HepG2 (cell line): Measurements from ENCODE around the gene TJP3. TPM values are rescaled to one million over a fixed set of nuclear protein-coding genes. Genes with fewer than 3 reads are reported as not detected.

ENCODE experiments used
- ATAC-seq: fragments of 200-7000 bp; cut with Tn5 transposase; 3 replicates; pipeline ENCODE4 v1.9.1; 2020; ENCODE audit warnings: mild to moderate bottlenecking, moderate library complexity
- BruUV-seq: library from RNA; stranded (reverse); fragments of 400-500 nt; replicated peaks from 2 replicates; lab custom pipeline; 2021; lab: Mats Ljungman, UMichigan
- CTCF ChIA-PET: fragments of 300-600 bp; formaldehyde crosslinking; extraction: SDS; loops from one replicate; lab custom pipeline; 2021; ENCODE audit warnings: low total read pairs, inconsistent platforms, low intra/inter-chr PET ratio; lab: Yijun Ruan, JAX
- POLR2A ChIA-PET: fragments of 350-600 bp; sonication (Branson Sonifier 250); formaldehyde crosslinking; loops from one replicate; lab custom pipeline; 2020; ENCODE audit warnings: antibody characterized with exemption, inconsistent platforms; lab: Yijun Ruan, JAX
- DNase-seq: peaks from one replicate; pipeline ENCODE4 v3.0.0-alpha.2; 2015; ENCODE audit warnings: low spot score
- FAIRE-seq: peaks from 3 replicates; lab custom pipeline; 2011; peaks lifted over from hg19 to GRCh38; lab: Jason Lieb, UNC
- H2AFZ ChIP-seq: one replicate; pipeline ENCODE4 v1.6.1; 2011; ENCODE audit warnings: low read length, inconsistent platforms
- H3K27ac ChIP-seq: fragments of 300-600 bp; 3 replicates; pipeline ENCODE4 v1.8.0; 2011; ENCODE audit warnings: mixed run types, mild to moderate bottlenecking, mixed read lengths, low read length, inconsistent platforms; ENCODE audit not compliant: insufficient read depth; ENCODE audit errors: extremely low read length
- H3K27me3 ChIP-seq, 2 experiments: fragments of 200-600 bp in 1 of 2; 2 replicates in 1 of 2; 3 replicates in 1 of 2; pipeline versions ENCODE4 v1.6.0 to v1.8.0; 2011; ENCODE audit warnings: low read length in 2 of 2, mild to moderate bottlenecking in 2 of 2, moderate library complexity in 2 of 2, inconsistent platforms in 1 of 2; ENCODE audit not compliant: insufficient read depth in 2 of 2, control insufficient read depth in 1 of 2
- H3K36me3 ChIP-seq, 2 experiments: fragments of 200-600 bp in 1 of 2; replicated peaks in 1 of 2; 2 replicates in 1 of 2; 3 replicates in 1 of 2; pipeline versions ENCODE4 v1.5.1 to v1.8.0; 2011; ENCODE audit warnings: low read length in 2 of 2, inconsistent platforms in 1 of 2; ENCODE audit not compliant: insufficient read depth in 2 of 2, control insufficient read depth in 1 of 2
- H3K4me1 ChIP-seq: 2 replicates; pipeline ENCODE4 v1.5.1; 2012; ENCODE audit warnings: low read length, inconsistent platforms; ENCODE audit not compliant: insufficient read depth
- H3K4me2 ChIP-seq: 2 replicates; pipeline ENCODE4 v1.6.0; 2011; ENCODE audit warnings: low read depth, low read length, inconsistent platforms
- H3K4me3 ChIP-seq, 3 experiments: fragments of 200-600 bp in 1 of 3; sonication (generic), shearing (Covaris generic) in 1 of 3; replicated peaks in 1 of 3; 2 replicates each; pipeline ENCODE4 v1.5.1; 2011 to 2016; ENCODE audit warnings: low read length in 3 of 3, inconsistent platforms in 2 of 3, low read depth in 2 of 3, mild to moderate bottlenecking in 2 of 3, control low read depth in 1 of 3, mixed read lengths in 1 of 3; ENCODE audit not compliant: insufficient read depth in 1 of 3
- H3K79me2 ChIP-seq: one replicate; pipeline ENCODE4 v1.6.1; 2011; ENCODE audit warnings: low read length, inconsistent platforms; ENCODE audit not compliant: insufficient read depth
- H3K9ac ChIP-seq: 2 replicates; pipeline ENCODE4 v1.6.0; 2011; ENCODE audit warnings: mild to moderate bottlenecking, low read depth, low read length, inconsistent platforms; ENCODE audit not compliant: insufficient read depth
- H3K9me3 ChIP-seq: 2 replicates; pipeline ENCODE4 v1.5.1; 2012; ENCODE audit warnings: mild to moderate bottlenecking, low read length
- H4K20me1 ChIP-seq: 2 replicates; pipeline ENCODE4 v1.6.0; 2011; ENCODE audit warnings: inconsistent platforms, mild to moderate bottlenecking, low read length, moderate library complexity; ENCODE audit not compliant: insufficient read depth
- ETV6 ChIP-seq: sonication (generic); formaldehyde crosslinking; conservative IDR thresholded peaks from 2 replicates; pipeline ENCODE4 v1.4.0; 2020; ENCODE audit warnings: missing genetic modification reagents
- JUND ChIP-seq: sonication (generic); formaldehyde crosslinking; IDR thresholded peaks from 2 replicates; pipeline ENCODE4 v1.8.0; 2022; ENCODE audit warnings: mild to moderate bottlenecking, missing genetic modification reagents
- NFKB2 ChIP-seq: sonication (generic); formaldehyde crosslinking; IDR thresholded peaks from 2 replicates; pipeline ENCODE4 v1.4.0; 2020; ENCODE audit warnings: missing genetic modification reagents, borderline replicate concordance
- PPARG ChIP-seq: conservative IDR thresholded peaks from 2 replicates; pipeline ENCODE4 v1.6.1; 2016; ENCODE audit warnings: missing biosample characterization, missing genetic modification reagents
- SOX5 ChIP-seq: IDR thresholded peaks from 2 replicates; pipeline ENCODE4 v1.6.1; 2016; ENCODE audit warnings: borderline replicate concordance
- ZBTB42 ChIP-seq: sonication (generic); formaldehyde crosslinking; IDR thresholded peaks from 2 replicates; pipeline ENCODE4 v1.5.0; 2020; ENCODE audit warnings: mild to moderate bottlenecking, missing genetic modification reagents
- ZNF136 ChIP-seq: sonication (generic); formaldehyde crosslinking; IDR thresholded peaks from 2 replicates; pipeline ENCODE4 v1.8.1; 2022; ENCODE audit warnings: low read depth, mild to moderate bottlenecking, moderate library complexity, missing genetic modification reagents
- ZNF138 ChIP-seq: sonication (generic); formaldehyde crosslinking; IDR thresholded peaks from 2 replicates; pipeline ENCODE4 v1.5.0; 2020; ENCODE audit warnings: mild to moderate bottlenecking, low read depth, missing genetic modification reagents
- ZNF329 ChIP-seq: sonication (generic); formaldehyde crosslinking; IDR thresholded peaks from 2 replicates; pipeline ENCODE4 v1.9.0; 2021; ENCODE audit warnings: low read depth, mild to moderate bottlenecking, missing genetic modification reagents
- ZNF382 ChIP-seq: sonication (generic); formaldehyde crosslinking; IDR thresholded peaks from 2 replicates; pipeline ENCODE4 v1.5.0; 2020; ENCODE audit warnings: missing genetic modification reagents, mild to moderate bottlenecking, borderline replicate concordance
- ZNF543 ChIP-seq: sonication (generic); formaldehyde crosslinking; IDR thresholded peaks from 2 replicates; pipeline ENCODE4 v1.4.0; 2020; ENCODE audit warnings: mild to moderate bottlenecking, missing genetic modification reagents
- ZNF558 ChIP-seq: sonication (generic); formaldehyde crosslinking; IDR thresholded peaks from 2 replicates; pipeline ENCODE4 v1.9.0; 2022; ENCODE audit warnings: mild to moderate bottlenecking, missing genetic modification reagents, borderline replicate concordance
- WGBS: methylation state at CpG from one replicate; pipeline ENCODE4 v1.1.6; 2017; ENCODE audit warnings: low lambda C conversion rate; 5-methylcytosine and 5-hydroxymethylcytosine counted together
- in situ Hi-C: cut with HindIII; loops from 2 replicates; pipeline ENCODE4 v1.10.0; 2017; ENCODE audit warnings: low pct_unique_long_range_greater_than_20kb; ENCODE audit not compliant: extremely low pct_ligation_motif_present
- intact Hi-C: fragments of 100-400 bp; cut with micrococcal nuclease; formaldehyde crosslinking; loops from one replicate; pipeline ENCODE4 v1.10.0; 2022; ENCODE audit not compliant: unreplicated experiment
- polyA plus RNA-seq, 8 experiments: library from polyadenylated mRNA; depleted of rRNA in 3 of 8; stranded (reverse) in 7 of 8; unstranded in 1 of 8; fragments of >200 nt; fragmentation: Illumina TruSeq in 4 of 8; extraction: Trizol in 4 of 8; gene quantifications; 2 replicates each; pipeline versions ENCODE4 v1.2.1 to v1.2.3, GENCODE V29; 2011 to 2016; ENCODE audit warnings: low read depth in 4 of 8, missing spikeins in 1 of 8, mixed read lengths in 1 of 8; ENCODE audit not compliant: insufficient read depth in 1 of 8
- total RNA-seq, 5 experiments: library from RNA; depleted of rRNA; stranded (reverse); fragments of >200 nt; fragmentation: Illumina TruSeq; extraction: Trizol; gene quantifications; 2 replicates each; pipeline ENCODE4 v1.2.3, GENCODE V29; 2016; ENCODE audit warnings: low read depth in 1 of 5
- TF ChIP-seq, protein P1 (sequence below): sonication (generic); formaldehyde crosslinking; IDR thresholded peaks from 2 replicates; pipeline ENCODE4 v1.4.0; 2020; ENCODE audit warnings: missing genetic modification reagents, borderline replicate concordance
- TF ChIP-seq, protein P2 (sequence below): sonication (generic); formaldehyde crosslinking; IDR thresholded peaks from 2 replicates; pipeline ENCODE4 v1.4.0; 2020; ENCODE audit warnings: missing genetic modification reagents
- TF ChIP-seq, protein P3 (sequence below): sonication (generic); formaldehyde crosslinking; IDR thresholded peaks from 2 replicates; pipeline ENCODE4 v1.8.1; 2023; ENCODE audit warnings: mild to moderate bottlenecking, moderate library complexity, missing genetic modification reagents
- TF ChIP-seq, protein P4 (sequence below): sonication (generic); formaldehyde crosslinking; IDR thresholded peaks from 2 replicates; pipeline ENCODE4 v1.5.1; 2020; ENCODE audit warnings: missing genetic modification reagents, mild to moderate bottlenecking, borderline replicate concordance

TJP3 gene
- total and polyA plus RNA-seq, 2 of the 13 experiments (the other 11 are each of a cell fraction or from before 2014, with no cell fraction given), result 2.3 to 21.5 TPM

DNA sequence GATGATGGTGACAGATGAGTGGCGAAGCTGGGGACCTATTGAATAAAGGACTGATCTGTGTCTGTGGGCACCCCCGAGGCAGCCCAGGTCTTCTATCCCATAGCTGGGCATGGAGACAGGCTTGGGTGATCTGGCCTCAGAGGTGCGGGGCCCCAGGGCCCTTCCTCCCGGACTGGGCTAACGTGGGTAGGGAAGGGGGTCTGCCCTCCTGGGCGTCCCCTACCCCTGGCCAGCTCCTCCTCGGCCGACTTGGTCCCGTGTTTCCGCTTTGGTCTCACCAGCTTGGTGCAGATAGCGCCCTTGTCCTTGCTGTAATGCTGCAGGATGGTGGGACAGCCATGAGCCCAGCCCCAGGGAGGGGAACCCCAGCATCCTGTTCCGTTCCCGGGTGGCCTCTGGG, 74.7 kb downstream of the TJP3 start:
- in situ Hi-C loops, result no loop called here
- Histone ChIP-seq H3K9me3 (peaks cover 18% of the 10 kb centered on the region), H3K4me1 (0 out of 2 replicates have a peak, but pooled peaks cover 5% of the 10 kb centered on the region)
- no peak for TF ChIP-seq ZNF382 (CRISPR knock-in tag)
- TF ChIP-seq, protein P1, sequence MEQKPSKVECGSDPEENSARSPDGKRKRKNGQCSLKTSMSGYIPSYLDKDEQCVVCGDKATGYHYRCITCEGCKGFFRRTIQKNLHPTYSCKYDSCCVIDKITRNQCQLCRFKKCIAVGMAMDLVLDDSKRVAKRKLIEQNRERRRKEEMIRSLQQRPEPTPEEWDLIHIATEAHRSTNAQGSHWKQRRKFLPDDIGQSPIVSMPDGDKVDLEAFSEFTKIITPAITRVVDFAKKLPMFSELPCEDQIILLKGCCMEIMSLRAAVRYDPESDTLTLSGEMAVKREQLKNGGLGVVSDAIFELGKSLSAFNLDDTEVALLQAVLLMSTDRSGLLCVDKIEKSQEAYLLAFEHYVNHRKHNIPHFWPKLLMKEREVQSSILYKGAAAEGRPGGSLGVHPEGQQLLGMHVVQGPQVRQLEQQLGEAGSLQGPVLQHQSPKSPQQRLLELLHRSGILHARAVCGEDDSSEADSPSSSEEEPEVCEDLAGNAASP (CRISPR knock-in tag), result no peak
- no peak for TF ChIP-seq ZNF136 (CRISPR knock-in tag)
- no peak for TF ChIP-seq SOX5 (CRISPR knock-in tag)
- no peak for TF ChIP-seq PPARG (CRISPR knock-in tag)
- TF ChIP-seq JUND (CRISPR knock-in tag), result no peak
- TF ChIP-seq, protein P2, sequence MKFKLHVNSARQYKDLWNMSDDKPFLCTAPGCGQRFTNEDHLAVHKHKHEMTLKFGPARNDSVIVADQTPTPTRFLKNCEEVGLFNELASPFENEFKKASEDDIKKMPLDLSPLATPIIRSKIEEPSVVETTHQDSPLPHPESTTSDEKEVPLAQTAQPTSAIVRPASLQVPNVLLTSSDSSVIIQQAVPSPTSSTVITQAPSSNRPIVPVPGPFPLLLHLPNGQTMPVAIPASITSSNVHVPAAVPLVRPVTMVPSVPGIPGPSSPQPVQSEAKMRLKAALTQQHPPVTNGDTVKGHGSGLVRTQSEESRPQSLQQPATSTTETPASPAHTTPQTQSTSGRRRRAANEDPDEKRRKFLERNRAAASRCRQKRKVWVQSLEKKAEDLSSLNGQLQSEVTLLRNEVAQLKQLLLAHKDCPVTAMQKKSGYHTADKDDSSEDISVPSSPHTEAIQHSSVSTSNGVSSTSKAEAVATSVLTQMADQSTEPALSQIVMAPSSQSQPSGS (CRISPR knock-in tag), result no peak
- TF ChIP-seq ZBTB42 (CRISPR knock-in tag), result no peak
- TF ChIP-seq, protein P3, sequence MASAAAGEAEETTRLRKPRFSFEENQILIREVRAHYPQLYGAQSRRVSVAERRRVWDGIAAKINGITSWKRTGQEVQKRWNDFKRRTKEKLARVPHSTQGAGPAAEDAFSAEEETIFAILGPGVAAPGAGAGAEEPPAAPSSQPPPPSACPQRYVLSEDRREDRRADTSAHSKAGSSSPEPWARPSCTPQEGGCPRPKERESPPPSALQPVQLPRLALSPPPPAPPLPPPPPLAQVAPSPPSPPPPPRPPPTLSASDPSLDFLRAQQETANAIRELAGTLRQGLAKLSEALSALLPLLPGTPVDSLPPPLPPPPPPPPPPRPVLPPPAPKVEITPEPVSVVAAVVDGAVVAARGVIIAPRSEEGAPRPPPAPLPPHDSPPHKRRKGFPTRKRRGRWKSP (CRISPR knock-in tag), result no peak
- no peak for TF ChIP-seq ETV6 (CRISPR knock-in tag)
- TF ChIP-seq ZNF558 (CRISPR knock-in tag), result no peak
- TF ChIP-seq ZNF138, result no peak
- TF ChIP-seq ZNF543 (CRISPR knock-in tag), result no peak
- TF ChIP-seq, protein P4, sequence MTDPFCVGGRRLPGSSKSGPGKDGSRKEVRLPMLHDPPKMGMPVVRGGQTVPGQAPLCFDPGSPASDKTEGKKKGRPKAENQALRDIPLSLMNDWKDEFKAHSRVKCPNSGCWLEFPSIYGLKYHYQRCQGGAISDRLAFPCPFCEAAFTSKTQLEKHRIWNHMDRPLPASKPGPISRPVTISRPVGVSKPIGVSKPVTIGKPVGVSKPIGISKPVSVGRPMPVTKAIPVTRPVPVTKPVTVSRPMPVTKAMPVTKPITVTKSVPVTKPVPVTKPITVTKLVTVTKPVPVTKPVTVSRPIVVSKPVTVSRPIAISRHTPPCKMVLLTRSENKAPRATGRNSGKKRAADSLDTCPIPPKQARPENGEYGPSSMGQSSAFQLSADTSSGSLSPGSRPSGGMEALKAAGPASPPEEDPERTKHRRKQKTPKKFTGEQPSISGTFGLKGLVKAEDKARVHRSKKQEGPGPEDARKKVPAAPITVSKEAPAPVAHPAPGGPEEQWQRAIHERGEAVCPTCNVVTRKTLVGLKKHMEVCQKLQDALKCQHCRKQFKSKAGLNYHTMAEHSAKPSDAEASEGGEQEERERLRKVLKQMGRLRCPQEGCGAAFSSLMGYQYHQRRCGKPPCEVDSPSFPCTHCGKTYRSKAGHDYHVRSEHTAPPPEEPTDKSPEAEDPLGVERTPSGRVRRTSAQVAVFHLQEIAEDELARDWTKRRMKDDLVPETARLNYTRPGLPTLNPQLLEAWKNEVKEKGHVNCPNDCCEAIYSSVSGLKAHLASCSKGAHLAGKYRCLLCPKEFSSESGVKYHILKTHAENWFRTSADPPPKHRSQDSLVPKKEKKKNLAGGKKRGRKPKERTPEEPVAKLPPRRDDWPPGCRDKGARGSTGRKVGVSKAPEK (CRISPR knock-in tag), result no peak
- TF ChIP-seq ZNF329 (CRISPR knock-in tag), result no peak
- TF ChIP-seq NFKB2 (CRISPR knock-in tag), result no peak
- TF ChIP-seq, all 625 proteins: peak for 0
- Histone ChIP-seq H3K9ac (no peak overlapping the region), H2AFZ (no peak overlapping the region), H3K4me3 (no peak overlapping the region), H4K20me1 (no peaks in the 10 kb centered on the region), H3K79me2 (no peaks in the 10 kb centered on the region), H3K36me3 (no peaks in the 10 kb centered on the region), H3K27ac (no peak overlapping the region), H3K27me3 (peaks cover 8 to 33% of the 10 kb centered on the region in 2 experiments; a peak in 4 of 5 replicates), H3K4me2 (no peak overlapping the region)
- DNase-seq (no peak), ATAC-seq (no peak), FAIRE-seq (no peak)
- no TSS peak for BruUV-seq
- POLR2A ChIA-PET, result no interaction called here
- intact Hi-C loops, result no loop called here
- CTCF ChIA-PET, result interaction anchor here (1.3 to 1.4 kb wide), 2 partner anchors 39 to 66 kb away, joined by 3 to 5 read pairs; no protein-coding TSS in a partner anchor
- WGBS, result 45% methylated on average over 7 of the region's 13 CpGs
